Retina (tissue), 1 donor: Measurements from ENCODE around the gene ETV4.
"Not testable (repeated sequence)": the region's sequence is repeated elsewhere in the genome, so short reads cannot be mapped to it uniquely, and the experiment has no call there.

Source experiments
- DNase-seq: peaks from one replicate; pipeline ENCODE4 v3.0.0-alpha.2; 2016

Gene ETV4

GRCh38 chr17:43543300-43543699 lies 2.8 kb downstream of the ETV4 start:
- DNase-seq = no peak

DNA sequence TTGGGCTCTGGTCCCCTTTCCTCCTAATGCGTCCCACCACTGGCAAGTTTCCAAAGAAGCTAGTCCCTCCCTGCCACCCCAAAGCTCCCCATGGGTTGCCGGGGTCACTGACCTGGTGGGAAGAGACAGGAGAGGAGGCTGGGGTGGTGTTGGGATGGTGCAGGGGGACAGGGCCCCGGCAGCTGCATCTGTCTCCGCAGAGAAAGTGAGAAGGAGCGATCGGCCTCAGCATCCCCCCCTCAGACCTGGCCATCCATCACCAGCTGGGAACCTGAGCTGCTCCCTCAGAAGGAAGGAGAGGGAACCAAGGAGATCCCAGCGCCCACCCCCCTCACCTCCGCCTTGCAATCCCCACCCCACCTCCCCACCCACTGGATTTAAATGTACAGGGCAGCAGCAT lies 3.3 kb downstream of the ETV4 start:
- no peak for DNase-seq

DNA sequence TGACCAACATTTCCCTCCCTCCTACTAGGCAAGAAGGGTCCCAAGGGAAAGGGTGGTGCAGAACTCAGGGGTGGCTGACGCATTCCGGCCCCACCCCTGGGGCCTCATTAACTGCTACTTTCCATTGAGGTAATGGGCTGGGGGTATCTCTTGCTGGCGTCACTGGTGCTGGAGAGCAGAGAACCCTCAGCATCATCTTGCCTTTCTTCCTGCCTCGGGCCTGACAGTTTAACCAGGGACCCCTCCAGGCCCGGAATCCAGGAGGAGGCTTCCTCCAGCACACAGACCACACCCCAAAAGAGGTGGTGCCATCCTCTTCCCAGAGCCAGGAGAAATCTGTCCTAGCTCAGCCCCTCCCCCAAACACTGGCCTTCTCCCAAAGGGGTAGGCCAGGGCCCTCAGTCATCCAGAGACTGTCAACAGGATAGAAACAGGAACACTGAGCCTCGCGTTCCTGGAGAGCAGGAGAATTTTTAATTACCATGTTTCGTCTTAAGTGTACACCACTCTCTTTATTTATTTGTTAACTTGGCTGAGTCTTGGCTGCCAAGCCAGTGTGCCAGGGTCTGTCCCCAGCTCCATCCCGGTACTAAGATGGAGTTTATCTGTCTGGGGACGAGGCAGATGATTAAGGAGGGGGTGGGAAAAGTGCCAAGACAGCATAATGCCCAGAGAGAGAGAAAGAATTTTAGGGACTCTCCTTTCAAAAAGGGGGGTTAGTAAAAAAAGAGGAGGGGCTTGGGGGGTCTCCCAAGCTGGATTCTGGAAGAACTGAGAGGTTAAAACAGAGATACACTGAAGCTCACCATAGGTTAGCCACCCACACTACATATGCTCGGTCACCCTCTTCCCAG lies 5.1 kb downstream of the ETV4 start:
- no peak for DNase-seq

DNA sequence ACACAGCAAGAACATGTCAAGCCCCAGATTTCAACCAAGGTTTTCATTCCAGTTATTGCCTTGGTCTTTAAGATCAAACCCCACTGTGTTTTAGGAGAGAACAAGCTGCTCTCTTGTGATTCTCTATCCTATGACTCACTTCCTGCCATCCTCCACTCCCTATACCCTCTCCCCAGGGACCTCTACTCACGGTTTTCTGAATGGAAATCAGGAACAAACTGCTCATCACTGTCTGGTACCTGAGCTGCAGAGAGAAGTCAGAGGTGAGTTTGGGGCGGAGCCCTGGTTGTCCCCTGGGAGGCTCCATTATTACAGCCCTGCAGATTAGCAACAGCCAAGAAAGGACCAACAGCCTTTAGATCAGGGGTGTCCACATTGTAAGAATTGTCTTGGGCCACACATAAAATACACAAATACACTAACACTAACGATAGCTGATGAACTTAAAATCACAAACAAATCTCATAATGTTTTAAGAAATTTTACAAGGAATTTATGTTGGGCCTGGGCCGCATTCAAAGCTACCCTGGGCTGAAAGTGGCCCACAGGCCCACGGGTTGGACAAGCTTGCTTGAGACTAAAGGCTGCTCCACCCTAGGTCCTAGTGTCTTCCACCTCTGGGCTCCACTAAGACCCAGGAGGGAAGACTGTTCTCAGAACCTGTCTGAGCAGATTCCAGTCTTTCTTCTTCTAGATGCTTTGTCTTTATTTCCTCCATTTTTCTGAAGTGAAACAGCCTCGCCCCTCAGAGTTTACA lies 9.7 kb downstream of the ETV4 start:
- DNase-seq = no peak

DNA sequence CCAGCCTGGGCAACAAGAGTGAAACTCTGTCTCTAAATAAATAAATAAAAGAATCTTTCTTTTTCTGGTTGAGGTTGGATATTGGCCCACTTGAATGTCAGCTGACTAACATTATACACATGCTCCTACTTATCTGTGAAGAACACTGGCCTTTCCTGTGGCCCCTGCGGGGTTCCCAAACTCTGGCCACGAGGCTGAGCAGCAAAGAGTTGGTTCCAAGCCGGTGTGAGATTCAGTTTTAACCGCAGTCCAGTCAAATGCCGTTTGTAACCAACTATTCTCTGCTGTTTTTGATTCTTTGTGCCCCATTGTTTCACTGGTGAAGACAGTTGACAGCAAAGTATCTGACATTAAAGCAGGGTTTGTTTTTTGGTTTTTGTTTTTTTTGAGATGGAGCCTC lies 11.2 kb downstream of the ETV4 start:
- DNase-seq = no peak

- DNase-seq = no peak
These were observed 12.4 kb downstream of the ETV4 start for GRCh38 chr17:43533699-43534098.

- no peak for DNase-seq
These were observed 13.6 kb downstream of the ETV4 start for GRCh38 chr17:43532581-43532980.

DNA sequence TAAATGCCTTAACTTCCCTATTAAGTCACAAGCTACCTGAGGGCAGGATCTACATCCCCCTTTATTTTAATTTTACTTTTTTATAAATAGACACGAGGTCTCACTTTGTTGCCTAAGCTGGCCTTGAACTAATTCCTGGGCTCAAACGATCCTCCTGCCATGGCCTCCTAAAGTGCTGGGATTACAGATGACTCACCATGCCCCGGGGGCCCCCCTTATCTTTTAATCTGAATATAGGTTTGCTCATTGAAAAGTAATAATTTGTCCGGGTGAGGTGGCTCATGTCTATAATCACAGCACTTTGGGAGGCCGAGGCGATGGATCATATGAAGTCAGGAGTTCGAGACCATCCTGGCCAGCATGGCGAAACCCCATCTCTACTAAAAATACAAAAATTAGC lies 14.2 kb downstream of the ETV4 start:
- no peak for DNase-seq

- no peak for DNase-seq
These were observed 15.1 kb downstream of the ETV4 start for GRCh38 chr17:43531082-43531378.

GRCh38 chr17:43530288-43531081 lies 15.7 kb downstream of the ETV4 start:
- DNase-seq = peak; percentile 84

DNA sequence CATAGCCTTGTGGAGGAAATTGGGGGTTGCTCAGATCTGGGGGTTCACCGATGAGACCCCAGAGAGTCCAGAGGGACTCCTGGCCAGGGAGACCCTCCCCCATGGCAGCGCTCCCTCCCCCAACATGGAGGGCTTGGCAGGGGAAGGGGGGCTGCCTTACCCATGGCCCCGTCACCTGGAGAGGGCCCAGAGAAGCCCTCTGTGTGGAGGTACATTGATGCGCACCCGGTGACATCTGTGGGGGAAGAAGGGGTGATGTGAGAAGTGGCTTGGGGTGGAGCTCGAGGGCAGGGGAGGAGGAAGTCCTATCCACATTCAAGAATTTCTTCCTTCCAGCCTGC lies 16.2 kb downstream of the ETV4 start:
- no peak for DNase-seq

- DNase-seq = no peak
These were observed 16.9 kb downstream of the ETV4 start for GRCh38 chr17:43528988-43529814.

GRCh38 chr17:43528319-43528987 lies 17.7 kb downstream of the ETV4 start:
- no peak for DNase-seq

- DNase-seq = no peak
These were observed 19.1 kb downstream of the ETV4 start for GRCh38 chr17:43526886-43527648.

DNA sequence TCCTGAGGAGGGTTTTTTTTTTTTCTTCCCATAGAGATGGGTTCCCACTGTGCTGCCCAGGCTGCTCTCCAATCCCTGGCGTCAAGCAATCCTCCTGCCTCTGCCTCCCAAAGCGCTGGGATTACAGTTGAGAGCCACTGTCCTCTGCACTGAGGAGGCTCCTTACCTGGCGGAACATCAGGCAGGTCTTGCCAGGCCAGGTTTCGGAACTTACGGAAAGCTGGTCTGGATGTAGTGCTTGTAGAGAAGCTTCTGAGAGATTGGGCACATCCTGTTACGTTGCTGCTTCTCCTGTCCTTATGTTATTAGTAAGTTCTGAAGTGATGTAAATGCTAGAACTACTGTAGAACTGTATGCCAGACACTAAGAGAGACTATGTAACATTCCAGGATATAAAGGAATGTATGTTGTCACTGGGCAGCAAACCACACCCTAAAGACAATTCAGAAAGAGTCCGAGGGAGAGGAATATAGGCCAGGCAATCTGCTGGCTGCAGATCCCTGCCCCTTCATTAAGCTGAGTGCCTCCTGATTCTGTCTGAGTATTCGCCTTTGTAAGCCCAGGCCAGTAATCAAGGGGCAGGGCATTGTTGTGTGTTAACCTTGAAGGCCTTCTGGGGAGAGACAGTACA lies 21.1 kb downstream of the ETV4 start:
- DNase-seq = peak; percentile 29

GRCh38 chr17:43521389-43521788 lies 24.8 kb downstream of the ETV4 start:
- no peak for DNase-seq

DNA sequence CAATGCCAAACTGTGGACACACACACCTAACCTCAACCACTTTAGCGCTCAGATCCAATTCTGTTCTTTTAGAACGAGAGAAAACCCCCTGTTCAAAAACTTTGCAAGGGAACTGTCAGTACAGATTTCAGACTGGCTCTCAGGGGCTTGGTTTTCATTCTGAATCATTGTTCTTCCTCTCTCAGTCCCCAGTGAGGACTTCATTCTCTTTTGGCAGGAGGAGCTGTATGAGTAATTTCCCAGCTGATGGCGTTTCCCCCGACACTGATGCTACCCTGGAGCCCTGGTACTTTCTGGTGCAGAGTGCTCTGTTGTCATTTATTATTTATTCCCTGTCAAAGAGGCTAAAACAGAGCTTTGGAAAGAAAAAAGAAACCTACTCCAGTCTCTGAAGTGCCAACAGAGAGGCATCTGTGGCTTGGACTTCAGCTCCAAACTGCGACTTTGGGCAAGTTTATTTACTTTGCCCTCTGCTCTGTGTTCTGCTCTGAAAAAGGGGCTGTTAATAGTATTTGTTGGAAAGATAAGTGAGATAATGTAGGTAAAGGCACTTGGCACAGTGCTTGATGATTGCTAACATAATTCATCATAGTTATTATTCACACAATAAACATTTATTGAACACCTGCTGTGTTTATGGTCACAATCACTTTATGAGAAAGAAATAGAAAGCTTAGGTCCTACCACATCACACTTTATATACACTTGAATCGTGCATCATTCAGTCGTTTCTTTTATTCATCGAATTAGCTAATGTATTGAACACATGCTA lies 28.3 kb downstream of the ETV4 start:
- no peak for DNase-seq

DNA sequence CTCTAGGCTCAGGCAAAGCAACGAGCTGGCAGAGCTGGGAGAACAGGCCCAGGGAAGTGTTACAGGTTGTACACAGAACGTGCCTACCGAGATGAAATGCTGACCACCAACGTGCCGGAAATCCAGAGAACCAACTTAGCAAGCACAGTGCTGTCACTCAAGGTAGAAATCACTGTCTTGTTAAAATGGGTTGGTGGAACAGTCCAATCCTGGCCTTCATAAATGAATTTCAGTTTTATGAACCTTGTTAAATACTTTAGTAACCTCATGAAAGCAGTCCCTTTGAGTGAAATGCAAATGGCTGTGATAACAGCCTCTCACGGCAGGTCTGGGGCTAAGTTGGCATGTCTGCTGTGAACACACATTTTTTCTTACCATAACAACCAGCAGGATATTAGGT lies 29.0 kb downstream of the ETV4 start:
- DNase-seq = no peak

DNA sequence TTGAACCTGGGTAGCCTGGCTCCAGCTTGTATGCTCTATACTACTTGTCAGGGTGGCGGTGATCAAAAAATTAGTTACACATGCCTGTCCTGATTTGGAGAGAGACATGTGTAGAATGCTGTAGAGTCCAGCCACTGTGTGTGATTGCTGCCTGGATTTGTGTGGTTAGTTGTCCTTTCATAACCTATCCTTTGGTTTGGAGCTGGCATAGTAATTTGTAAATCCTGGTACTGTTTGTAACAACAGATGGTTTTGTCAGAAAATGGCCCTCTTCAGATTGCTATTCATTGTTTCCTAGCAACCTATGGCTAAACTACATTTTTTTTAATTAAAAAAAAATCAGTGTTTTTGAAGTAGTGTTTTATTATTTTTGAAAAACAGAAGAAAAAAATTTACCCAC lies 30.5 kb downstream of the ETV4 start:
- DNase-seq = no peak

- DNase-seq = not testable (repeated sequence)
These were observed 34.9 kb downstream of the ETV4 start for GRCh38 chr17:43511199-43511598.
